Tibial nerve (tissue), 4 donors: Measurements from ENCODE around the gene CEACAM3.

Experiments
- EP300 ChIP-seq, 2 donors: sonication (generic); formaldehyde crosslinking; IDR thresholded peaks; one replicate each; pipeline ENCODE4 v1.6.1; 2017; ENCODE audit warnings: antibody characterized with exemption in 2 of 2, mild to moderate bottlenecking in 1 of 2
- POLR2A ChIP-seq, 2 donors: fragments of 450-650 bp; IDR thresholded peaks; one replicate each; pipeline ENCODE4 v1.6.1; 2017; ENCODE audit warnings: antibody characterized with exemption in 2 of 2, mild to moderate bottlenecking in 2 of 2, moderate library complexity in 2 of 2
- TF ChIP-seq, protein P1 (sequence below), 5 experiments: fragments of 200-600 bp in 3 of 5; fragments of 450-650 bp in 2 of 5; sonication (generic) in 3 of 5; IDR thresholded peaks; one replicate each; pipeline ENCODE4 v1.5.1; 2016 to 2019; ENCODE audit warnings: antibody characterized with exemption in 5 of 5, mild to moderate bottlenecking in 3 of 5, moderate library complexity in 2 of 5

DNA sequence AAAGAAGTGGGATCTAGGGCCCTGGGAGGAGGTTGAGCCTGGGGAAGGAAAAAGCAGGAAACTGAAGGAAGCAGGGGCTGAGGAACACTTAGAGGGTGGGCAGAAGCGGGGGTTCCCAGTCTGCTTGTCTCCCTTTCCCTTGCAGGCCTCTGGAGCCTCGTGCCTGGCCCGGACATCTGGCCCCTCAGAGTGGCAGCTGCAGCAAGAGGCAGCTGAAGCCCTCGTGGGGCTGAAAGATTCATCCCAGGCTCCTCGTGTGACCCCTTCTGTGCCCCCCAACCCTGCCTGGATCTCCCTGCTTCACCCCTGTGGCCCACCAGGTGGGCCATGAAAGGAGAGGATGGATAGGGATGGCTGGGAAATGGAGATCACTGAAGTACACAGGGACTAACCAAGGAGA lies 54.0 kb downstream of the CEACAM3 start:
- TF ChIP-seq, protein P1, sequence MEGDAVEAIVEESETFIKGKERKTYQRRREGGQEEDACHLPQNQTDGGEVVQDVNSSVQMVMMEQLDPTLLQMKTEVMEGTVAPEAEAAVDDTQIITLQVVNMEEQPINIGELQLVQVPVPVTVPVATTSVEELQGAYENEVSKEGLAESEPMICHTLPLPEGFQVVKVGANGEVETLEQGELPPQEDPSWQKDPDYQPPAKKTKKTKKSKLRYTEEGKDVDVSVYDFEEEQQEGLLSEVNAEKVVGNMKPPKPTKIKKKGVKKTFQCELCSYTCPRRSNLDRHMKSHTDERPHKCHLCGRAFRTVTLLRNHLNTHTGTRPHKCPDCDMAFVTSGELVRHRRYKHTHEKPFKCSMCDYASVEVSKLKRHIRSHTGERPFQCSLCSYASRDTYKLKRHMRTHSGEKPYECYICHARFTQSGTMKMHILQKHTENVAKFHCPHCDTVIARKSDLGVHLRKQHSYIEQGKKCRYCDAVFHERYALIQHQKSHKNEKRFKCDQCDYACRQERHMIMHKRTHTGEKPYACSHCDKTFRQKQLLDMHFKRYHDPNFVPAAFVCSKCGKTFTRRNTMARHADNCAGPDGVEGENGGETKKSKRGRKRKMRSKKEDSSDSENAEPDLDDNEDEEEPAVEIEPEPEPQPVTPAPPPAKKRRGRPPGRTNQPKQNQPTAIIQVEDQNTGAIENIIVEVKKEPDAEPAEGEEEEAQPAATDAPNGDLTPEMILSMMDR (IDR thresholded peaks at IDR 0.05) = no peak
- TF ChIP-seq POLR2A (IDR thresholded peaks at IDR 0.05) = no peak
- no peak for TF ChIP-seq EP300 (IDR thresholded peaks at IDR 0.05)
